ENCODE data around the gene PFKM.

PFKM gene

DNA sequence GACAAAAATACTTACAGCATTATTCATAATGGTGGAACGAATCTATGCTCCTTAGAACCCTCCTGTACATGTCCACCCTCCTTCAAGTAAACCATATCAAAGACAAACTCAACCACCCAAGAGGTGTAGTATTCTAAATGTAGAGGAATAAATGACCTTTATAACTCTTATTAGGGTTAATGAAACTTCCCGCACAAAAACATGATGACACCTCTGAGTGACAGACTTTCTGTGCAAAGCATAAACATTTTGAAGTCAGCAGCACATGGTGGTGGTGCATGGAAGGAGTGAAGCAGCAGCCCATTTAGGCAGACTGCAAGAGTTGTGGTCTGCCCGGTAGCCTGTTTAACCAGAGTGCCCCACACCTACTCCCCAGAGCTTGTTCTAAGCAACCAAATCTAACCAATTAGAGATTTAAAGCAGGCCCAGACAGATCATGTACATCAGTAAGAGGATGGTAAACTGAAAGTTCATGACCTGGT is 38.8 kb downstream of the PFKM start:
- DNase-seq: no peak

GRCh38 chr12:48160046-48160445 is 40.9 kb downstream of the PFKM start:
- DNase-seq: no peak

DNA sequence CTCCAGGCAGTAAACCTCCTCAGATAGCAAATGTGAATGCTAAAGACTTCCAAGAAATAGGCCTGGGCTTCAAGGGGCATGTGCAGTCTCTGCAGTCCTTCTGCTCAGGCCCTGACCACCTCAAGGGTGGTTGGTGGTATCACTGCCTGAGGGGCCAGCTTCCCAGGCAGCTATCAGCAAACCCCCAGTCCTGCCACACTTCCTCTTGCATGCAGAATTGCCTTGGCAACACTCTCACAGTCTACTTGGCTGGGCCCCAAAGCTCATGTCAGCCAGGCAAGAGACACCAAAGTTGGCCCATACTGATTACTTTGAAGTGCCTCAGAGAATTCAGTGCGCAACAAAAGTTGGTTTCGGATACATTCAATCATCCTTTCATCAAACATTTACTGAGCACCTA is 41.6 kb downstream of the PFKM start:
- no peak for DNase-seq

DNA sequence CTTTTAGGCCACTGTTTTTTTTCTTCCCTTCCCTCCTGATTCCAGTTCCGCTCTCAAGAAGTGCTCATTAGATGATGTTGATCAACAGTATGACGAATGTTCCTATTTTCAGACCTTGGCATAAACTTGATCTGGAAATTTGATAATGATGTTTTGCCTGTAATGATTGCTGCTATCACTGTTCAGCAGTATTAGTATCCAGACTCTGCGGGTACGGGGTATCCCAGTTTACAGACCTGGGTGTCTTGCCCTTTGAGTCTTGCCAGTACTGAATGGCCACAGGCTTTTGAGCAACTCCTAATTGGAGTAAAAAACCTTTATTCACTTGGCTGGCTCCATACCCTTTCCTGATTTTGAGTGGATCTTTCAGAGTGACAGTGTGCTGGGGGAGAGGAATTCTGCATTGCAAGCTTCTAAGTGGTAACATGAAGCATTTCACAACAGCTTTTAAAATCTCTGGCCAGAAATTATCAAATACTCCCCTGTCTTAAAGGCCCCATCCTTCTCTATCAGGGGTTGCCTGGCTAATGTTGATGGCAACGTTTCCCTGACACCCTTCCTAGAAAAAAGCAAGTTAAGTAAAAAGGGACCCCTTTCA is 44.1 kb downstream of the PFKM start:
- no peak for DNase-seq

GRCh38 chr12:48164451-48164850 is 45.3 kb downstream of the PFKM start:
- DNase-seq: no peak

DNA sequence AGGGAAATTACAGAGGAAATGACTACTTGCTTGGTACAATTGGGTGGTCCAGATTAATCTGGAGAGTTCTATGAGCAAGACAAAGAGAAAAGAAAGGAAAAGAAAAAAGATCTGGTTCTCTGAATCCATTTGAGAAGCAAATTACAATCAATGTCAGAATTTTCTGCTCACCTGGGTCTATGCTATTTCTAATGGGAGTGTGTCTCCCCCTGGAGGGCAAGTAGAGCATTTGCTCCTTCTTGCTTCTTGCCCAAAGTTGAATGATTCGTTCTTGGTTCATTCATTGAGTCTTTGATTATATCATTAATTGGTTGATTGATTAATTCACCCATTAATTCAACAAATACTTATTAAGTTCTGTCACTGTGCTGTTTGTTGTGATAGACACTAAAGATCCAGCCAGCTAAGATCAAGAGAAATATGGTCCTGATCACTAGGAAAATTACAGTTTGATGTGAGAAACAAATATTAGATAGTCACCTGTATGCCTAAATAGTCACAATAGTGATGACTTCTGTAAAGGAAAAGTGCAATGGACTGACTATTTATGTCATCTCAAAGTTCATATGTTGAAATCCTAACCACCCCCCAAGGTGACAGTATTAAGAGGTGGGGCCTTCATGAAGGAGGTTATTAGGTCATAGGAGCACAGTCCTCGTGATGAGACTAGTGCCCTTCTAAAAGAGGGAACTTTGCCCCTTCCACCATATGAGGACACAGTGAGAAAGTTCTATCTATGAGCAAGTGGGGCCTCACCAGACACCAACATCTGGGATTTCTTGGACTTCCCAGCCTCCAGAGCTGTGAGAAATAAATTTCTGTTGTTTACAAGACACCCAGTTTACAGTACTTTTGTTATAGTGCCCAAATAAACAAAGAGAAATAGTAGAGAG is 46.2 kb downstream of the PFKM start:
- DNase-seq: peak; percentile 55

DNA sequence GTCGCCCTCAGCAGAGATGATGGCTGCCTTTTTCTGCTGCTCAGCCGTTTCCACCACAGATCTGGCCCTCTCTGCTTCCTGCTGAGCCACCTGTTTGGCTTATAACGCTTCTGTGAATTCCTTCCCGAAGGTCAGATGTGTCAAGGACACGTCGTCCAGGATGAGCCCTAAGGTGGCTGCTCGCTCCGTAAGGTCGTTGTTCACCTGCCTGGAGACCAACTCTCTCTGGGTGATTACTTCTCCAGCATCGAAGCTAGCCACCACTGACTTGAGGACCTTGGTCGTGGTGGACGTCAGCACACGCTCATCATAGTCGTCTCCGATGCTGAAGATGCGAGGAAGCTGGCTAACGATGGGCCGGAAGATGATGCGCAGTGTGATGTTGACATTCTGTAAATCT is 49.8 kb downstream of the PFKM start:
- DNase-seq: no peak

GRCh38 chr12:48175613-48176416 is 56.7 kb downstream of the PFKM start:
- peak; percentile 32 for DNase-seq

DNA sequence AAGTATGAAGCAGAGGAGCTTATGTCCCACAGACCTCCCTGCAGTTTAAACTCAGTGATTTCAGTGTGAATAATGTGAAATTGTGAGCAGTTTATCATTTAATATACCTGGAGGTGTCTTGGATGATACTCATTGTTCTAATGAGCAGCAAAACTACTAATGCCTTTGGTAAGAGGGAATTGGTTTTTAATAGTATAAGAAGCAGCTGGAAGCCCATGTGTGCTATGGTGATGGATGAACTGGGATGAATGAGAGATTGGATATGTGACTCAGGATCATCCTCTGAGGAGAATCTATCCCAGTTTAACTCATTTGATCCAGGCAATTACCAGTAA is 57.2 kb downstream of the PFKM start:
- no peak for DNase-seq

DNA sequence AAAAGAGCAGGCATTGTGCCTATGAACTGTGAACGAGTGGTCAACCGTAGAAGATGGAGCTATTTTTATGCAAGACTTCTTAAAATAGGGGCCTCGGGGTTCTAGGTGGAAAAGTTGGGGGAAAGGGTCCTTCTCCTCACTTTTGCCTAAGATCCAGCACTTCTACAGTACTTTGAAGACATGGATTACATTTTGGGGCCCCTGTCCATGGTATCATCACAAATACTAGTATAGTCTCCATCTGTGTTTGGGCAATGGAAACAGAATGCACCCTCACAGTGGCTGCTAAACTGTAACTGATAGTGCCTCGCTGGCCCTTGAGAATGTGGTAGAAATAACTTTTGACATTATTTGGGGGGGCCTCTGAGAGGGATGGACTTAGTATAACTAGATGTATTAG is 58.8 kb downstream of the PFKM start:
- no peak for DNase-seq

DNA sequence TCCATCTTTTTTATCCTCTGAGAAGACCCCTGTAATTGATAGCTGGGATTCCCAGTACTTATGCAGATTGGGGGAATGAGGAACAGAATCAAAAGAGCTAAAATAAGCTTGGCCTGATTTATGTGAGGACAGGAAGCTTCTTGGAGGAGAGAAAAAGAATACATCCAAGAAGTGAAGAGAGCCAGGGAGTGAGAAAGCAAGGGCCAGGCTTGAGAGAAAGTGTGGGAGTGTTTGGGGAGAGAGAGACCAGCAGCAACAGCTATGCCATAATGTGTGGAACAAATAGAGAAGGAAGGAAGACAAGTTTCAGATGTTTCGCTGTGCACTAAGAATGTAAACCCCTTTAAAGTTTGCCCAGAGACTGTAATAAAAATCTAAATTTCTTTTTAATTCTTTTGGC is 60.3 kb downstream of the PFKM start:
- DNase-seq: no peak

DNA sequence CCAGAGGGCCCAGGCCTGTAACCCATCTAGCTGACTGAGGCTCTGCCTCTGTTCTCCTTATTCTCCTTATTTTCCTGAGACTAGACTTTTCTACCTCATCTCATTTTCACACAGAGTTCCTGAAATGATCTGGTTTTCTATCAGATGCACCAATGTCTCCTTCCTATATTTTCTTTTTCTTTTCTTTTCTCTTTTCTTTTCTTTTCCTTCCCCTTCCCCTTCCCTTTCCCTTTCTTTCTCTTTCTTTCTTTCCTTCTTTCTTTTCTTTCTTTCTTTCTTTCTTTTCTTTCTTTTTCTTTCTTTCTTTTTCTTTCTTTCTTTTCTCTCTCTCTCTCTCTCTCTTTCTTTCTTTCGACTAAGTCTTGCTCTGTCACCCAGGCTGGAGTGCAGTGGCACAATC is 61.3 kb downstream of the PFKM start:
- DNase-seq: no peak

DNA sequence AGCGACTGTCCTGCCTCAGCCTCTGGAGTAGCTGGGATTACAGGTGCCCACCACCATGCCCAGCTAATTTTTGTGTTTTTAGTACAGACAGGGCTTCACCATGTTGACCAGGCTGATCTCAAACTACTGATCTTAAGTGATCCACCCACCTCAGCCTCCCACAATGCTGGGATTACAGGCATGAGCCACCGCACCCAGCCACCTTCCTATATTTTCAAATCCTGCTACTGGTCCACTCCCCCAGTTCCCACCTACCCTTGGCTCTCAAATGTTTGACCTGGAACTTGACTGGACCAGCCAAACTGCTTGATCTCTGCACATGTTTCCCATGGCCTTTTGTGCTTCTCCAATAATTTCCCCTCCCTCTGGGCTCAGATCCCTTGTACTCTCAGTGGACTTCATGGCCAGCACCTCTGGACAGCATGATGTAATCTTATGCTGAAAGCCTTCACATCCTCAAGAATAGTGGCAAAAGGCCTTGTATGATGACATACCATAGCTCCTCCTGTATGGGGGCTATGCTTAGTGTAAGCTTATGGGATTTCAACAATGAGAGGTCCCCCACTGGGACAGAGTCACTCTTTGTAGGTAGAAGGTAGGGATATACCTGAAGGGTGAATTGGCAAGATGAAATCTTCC is 61.8 kb downstream of the PFKM start:
- no peak for DNase-seq

DNA sequence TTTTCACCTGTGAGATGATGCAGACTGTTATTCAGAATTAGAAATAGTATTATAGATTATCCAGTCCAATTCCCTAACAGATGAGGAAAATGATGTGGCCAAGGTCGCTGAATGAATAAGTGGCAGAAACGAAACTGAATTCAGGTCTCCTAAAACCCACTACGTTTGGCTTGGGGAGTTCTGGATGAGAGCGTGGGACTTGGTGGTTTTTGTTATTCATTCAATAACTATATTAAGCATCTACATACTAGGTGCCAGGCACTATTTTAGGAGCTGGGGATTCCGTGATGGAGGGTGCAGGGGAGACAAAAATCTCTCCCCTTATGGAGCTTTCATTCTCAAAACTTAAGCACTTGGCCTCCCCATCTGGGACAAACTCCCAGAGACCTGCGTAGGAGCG is 63.5 kb downstream of the PFKM start:
- no peak for DNase-seq

DNA sequence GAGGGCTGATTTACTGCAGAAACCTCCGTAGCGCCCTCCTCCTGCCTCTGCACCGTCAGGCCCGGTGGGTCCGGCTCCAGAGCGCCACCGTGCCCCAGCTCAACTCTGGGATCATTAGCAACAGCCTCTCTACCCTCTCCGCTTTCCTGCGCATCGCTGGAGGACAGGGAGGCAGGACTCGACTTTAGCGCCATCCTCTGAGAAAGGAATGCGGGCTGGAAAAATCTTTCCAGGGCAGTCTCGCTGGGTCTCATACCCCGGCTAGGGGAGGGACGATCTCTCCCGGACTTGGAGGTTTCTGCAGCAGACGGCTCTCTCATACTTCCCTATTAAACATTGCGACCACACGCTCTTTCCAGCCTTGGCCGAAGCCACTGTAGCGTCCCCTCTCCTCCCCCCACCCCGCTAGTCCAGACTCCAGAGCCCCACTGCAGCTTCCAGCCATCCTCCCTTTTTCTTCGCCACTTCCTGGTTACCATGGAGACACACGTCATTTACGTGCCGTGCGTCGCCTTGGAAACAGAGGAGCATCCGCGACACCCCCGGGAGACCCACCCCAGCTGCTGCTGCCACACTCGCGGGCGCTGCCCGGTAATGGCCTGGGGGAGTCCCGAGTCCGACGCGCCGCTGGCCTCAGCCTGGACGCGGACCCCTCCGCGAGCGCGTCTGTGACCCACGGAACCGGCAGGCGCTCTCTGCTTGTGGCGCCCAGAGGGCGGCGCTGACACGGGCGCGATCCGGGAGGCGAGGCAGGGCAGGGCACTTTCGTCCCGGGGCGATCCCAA is 64.1 kb downstream of the PFKM start, which contains the start of gene CCDC184:
CCDC184 (plus strand) TSS at position 554 of the 785 bp plus-strand sequence. CDS start 479 bp downstream, outside the sequence.
- DNase-seq: peak; percentile 86

DNA sequence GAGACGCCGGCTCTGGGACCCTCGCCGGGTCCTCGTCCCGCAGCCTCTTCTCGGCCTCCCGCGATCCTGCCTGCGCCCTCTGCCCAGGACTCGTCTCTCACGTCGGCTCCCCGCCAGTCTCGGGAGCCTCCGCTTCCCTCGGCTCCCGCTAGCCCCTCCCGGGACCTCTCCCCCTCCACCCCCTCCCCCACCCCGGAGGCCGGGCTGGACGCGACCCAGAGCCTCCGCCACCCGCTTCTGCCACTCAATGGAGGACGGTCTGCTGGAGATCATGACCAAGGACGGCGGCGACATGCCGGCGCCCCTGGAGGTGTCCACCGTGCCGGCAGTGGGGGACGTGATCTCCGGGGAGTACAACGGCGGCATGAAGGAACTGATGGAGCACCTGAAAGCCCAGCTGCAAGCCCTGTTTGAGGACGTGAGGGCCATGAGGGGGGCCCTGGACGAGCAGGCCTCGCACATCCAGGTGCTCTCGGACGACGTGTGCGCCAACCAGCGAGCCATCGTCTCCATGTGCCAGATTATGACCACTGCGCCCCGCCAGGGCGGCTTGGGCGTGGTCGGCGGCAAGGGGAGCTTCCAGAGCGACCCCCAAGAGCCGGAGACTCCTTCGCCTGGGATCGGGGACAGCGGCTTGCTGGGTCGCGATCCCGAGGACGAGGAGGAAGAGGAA is 64.8 kb downstream of the PFKM start:
- no peak for DNase-seq

- DNase-seq: no peak
Observed at GRCh38 chr12:48184549-48184922, 65.4 kb downstream of the PFKM start.

GRCh38 chr12:48185181-48185919 is 66.2 kb downstream of the PFKM start:
- DNase-seq: peak; percentile 21

- DNase-seq: no peak
Observed at GRCh38 chr12:48187916-48188695, 68.9 kb downstream of the PFKM start.

Data from fibroblast of skin of scalp (primary cell).